Ascending aorta (tissue), 2 donors: ENCODE measurements around the gene LARP4B. TPM values are rescaled to one million over a fixed set of nuclear protein-coding genes. Genes with fewer than 3 reads are reported as not detected.

ENCODE experiments used
- DNase-seq, 2 donors: peaks; one replicate each; pipeline ENCODE4 v3.0.0-alpha.2; 2019; ENCODE audit warnings: low spot score in 2 of 2
- H3K27ac ChIP-seq, 2 donors: fragments of 200-600 bp; sonication (generic); one replicate each; pipeline ENCODE4 v1.5.1; 2016 to 2017; ENCODE audit warnings: mild to moderate bottlenecking in 1 of 2
- H3K27me3 ChIP-seq: fragments of 200-600 bp; sonication (generic); one replicate; pipeline ENCODE4 v1.5.1; 2017
- H3K36me3 ChIP-seq, 2 donors: fragments of 200-600 bp; sonication (generic); one replicate each; pipeline ENCODE4 v1.5.1; 2016
- H3K4me1 ChIP-seq, 2 donors: fragments of 200-600 bp; sonication (generic); one replicate each; pipeline ENCODE4 v1.5.1; 2016 to 2017; ENCODE audit warnings: mild to moderate bottlenecking in 1 of 2
- H3K4me3 ChIP-seq, 2 donors: fragments of 200-600 bp; sonication (generic); one replicate each; pipeline ENCODE4 v1.5.1; 2016 to 2017; ENCODE audit warnings: mild to moderate bottlenecking in 1 of 2
- H3K9me3 ChIP-seq, 2 donors: fragments of 200-600 bp; sonication (generic); one replicate each; pipeline ENCODE4 v1.5.1; 2016
- intact Hi-C: fragments of 100-400 bp; cut with DNase I; formaldehyde crosslinking; loops from one replicate; pipeline ENCODE4 v1.15.1; 2023
- total RNA-seq: library from RNA; depleted of rRNA; stranded (reverse); fragments of >200 nt; gene quantifications from one replicate; pipeline ENCODE4 v1.1.0, GENCODE V29; 2016
- TF ChIP-seq, protein P1 (sequence below), 3 experiments: fragments of 200-600 bp in 2 of 3; fragments of 450-650 bp in 1 of 3; sonication (generic) in 2 of 3; IDR thresholded peaks; one replicate each; pipeline ENCODE4 v1.5.1; 2016 to 2019; ENCODE audit warnings: antibody characterized with exemption in 3 of 3, mild to moderate bottlenecking in 1 of 3, moderate library complexity in 1 of 3

The LARP4B gene
- total RNA-seq, 1 donor from 2014 or later, result 31.6 TPM

- H3K27me3 ChIP-seq, result no peaks in the 10 kb centered on the region
- no peaks in the 10 kb centered on the region for H3K9me3 ChIP-seq
- H3K4me3 ChIP-seq, result no peak overlapping the region
- intact Hi-C loops, result no loop called here
- H3K36me3 ChIP-seq, result peaks cover 15 to 24% of the 10 kb centered on the region in 2 donors
- TF ChIP-seq, protein P1, sequence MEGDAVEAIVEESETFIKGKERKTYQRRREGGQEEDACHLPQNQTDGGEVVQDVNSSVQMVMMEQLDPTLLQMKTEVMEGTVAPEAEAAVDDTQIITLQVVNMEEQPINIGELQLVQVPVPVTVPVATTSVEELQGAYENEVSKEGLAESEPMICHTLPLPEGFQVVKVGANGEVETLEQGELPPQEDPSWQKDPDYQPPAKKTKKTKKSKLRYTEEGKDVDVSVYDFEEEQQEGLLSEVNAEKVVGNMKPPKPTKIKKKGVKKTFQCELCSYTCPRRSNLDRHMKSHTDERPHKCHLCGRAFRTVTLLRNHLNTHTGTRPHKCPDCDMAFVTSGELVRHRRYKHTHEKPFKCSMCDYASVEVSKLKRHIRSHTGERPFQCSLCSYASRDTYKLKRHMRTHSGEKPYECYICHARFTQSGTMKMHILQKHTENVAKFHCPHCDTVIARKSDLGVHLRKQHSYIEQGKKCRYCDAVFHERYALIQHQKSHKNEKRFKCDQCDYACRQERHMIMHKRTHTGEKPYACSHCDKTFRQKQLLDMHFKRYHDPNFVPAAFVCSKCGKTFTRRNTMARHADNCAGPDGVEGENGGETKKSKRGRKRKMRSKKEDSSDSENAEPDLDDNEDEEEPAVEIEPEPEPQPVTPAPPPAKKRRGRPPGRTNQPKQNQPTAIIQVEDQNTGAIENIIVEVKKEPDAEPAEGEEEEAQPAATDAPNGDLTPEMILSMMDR (IDR thresholded peaks at IDR 0.05), result no peak
- no peaks in the 10 kb centered on the region for H3K4me1 ChIP-seq
- DNase-seq, result no peak
- H3K27ac ChIP-seq, result no peak overlapping the region
Measured at GRCh38 chr10:860519-860918, 71.0 kb downstream of the LARP4B start.

DNA sequence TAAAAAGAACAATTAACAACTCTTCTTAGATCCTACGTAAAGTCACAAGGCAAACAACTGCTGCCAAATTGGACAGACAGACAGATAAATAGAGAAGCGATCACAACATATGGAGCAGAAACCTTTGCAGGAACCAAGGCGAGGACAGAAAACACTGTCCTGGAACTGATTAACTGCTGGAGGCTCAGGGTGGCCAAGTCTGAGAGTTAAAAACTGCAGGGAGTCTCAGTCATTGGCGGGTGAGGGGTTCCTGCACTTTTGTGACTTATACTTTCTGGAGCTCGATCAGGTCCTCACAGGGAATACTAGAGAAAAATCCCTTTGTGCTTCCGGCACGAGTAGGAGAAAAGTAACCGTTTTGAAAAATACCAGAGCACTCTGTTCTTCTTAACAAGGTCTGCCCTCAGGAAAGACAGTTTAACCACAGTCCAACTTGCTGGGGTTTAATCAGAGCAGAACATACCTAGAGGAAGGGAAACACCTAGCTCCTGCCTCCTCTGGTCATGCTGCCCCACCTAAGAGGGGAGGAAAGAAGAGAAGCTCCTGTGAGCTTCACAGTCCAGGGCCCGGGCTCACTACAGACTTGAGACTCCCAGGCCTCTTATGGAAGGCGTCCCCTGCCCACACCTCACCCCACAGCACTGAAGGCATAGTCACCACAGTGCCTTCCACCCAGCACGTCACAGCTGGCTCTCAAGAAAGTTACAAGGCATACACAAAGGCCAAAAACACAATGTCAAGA is 74.9 kb downstream of the LARP4B start:
- H3K9me3 ChIP-seq, result no peaks in the 10 kb centered on the region
- intact Hi-C loops, result no loop called here
- H3K27me3 ChIP-seq, result no peaks in the 10 kb centered on the region
- no peak for DNase-seq
- H3K27ac ChIP-seq, result no peak overlapping the region
- H3K36me3 ChIP-seq, result peaks cover 0 to 16% of the 10 kb centered on the region in 2 donors
- TF ChIP-seq, protein P1 (IDR thresholded peaks at IDR 0.05), result no peak
- no peaks in the 10 kb centered on the region for H3K4me1 ChIP-seq
- no peak overlapping the region for H3K4me3 ChIP-seq

GRCh38 chr10:855671-856070 is 75.8 kb downstream of the LARP4B start:
- H3K36me3 ChIP-seq, result peaks cover 0 to 15% of the 10 kb centered on the region in 2 donors
- intact Hi-C loops, result no loop called here
- TF ChIP-seq, protein P1 (IDR thresholded peaks at IDR 0.05), result no peak

GRCh38 chr10:855079-855478 is 76.4 kb downstream of the LARP4B start:
- no peak overlapping the region for H3K27ac ChIP-seq
- no peaks in the 10 kb centered on the region for H3K9me3 ChIP-seq
- intact Hi-C loops, result no loop called here
- DNase-seq, result no peak
- no peaks in the 10 kb centered on the region for H3K27me3 ChIP-seq
- peaks cover 0 to 13% of the 10 kb centered on the region in 2 donors for H3K36me3 ChIP-seq
- no peak overlapping the region for H3K4me3 ChIP-seq
- H3K4me1 ChIP-seq, result no peaks in the 10 kb centered on the region
- TF ChIP-seq, protein P1 (IDR thresholded peaks at IDR 0.05), result no peak

More at GRCh38 chr10:855671-856070, 75.8 kb downstream of the LARP4B start:
- H3K4me3 ChIP-seq, result no peak overlapping the region
- H3K9me3 ChIP-seq, result no peaks in the 10 kb centered on the region
- H3K4me1 ChIP-seq, result no peaks in the 10 kb centered on the region
- no peak overlapping the region for H3K27ac ChIP-seq
- no peaks in the 10 kb centered on the region for H3K27me3 ChIP-seq
- DNase-seq, result no peak

DNA sequence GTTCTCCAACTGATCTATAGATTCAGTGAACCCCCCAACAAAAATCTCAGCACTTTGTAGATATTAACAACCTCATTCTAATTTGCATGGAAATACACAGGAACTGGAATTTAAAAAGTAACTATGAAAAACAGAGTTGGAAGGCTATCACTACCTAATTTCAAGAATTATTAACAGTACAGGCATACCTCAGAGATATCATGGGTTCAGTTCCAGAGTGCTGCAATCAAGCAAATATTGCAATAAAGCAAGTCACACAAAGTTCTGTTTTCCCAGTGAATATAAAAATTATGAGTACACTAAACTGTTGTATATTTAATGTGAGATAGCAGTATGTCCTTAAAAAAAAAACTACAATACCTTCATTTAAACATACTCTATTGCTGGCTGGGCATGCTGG is 78.5 kb downstream of the LARP4B start:
- Histone ChIP-seq H3K9me3 (no peaks in the 10 kb centered on the region), H3K4me3 (no peak overlapping the region), H3K27me3 (no peaks in the 10 kb centered on the region), H3K27ac (no peak overlapping the region), H3K36me3 (peaks cover 0 to 13% of the 10 kb centered on the region in 2 donors), H3K4me1 (no peaks in the 10 kb centered on the region)
- intact Hi-C loops, result no loop called here
- TF ChIP-seq, protein P1 (IDR thresholded peaks at IDR 0.05), result no peak
- DNase-seq, result no peak
